ENCODE results near the gene RNF207.

RNF207 gene

DNA sequence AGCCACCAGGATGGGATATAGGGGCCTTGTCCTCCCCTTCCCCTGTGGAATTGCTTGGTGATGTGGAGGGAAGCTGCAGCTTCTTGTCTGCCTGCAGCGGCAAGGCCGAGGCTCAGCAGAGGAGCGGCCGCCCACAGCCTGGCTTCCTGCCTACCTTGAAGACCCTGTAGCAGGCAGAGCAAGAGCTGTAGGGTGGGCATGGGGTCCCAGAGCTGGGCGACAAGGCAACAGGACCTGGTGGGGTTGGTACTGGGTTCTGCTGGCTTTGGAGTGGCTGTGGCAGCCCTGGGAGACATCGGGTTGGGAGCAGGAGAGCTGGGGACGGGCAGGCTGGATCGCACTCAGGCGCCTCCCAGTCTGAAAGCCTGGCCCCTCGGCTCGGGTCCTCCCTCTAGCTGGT is 60.7 kb downstream of the RNF207 start:
- in situ Hi-C loops (cut with HindIII; ENCODE audit: low pct_unique_long_range_greater_than_20kb, low sequenced_read_pairs): no loop called here
- TF ChIP-seq JUND (IDR thresholded peaks at IDR 0.05; ENCODE audit: low read depth): no peak
- DNase-seq (ENCODE audit: low read depth in 1 of 2, low spot score in 1 of 2): no peak

DNA sequence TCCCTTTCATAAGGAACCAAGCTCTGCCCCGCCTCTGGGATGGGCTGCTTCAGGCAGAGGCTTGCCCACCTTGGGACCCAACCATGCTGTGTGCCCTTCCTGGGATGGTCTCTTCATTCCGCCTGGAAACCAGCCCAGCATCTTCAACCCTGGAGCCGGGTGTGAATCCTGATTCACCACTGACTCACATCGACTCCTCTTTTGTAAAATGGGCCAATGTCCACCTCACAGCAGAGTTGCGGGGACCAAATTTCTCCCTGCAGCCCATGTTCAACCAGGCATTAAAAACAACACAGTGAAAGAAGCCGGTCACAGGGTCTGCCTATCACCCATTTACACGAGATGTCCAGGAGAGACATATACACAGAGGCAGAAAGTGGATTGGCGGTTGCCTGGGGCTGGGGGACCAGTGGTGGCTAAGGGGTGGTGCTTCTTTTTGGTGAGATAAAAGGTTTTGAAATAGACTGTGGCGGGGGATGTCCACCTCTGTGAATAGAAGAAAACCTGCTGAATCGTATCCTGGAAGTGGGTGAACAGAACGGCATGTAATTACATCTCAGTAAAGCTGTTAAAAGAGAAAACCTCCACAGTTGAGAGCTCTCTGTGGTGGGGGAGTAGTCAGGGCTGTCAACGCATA is 61.9 kb downstream of the RNF207 start:
- DNase-seq (ENCODE audit: low read depth in 1 of 2, low spot score in 1 of 2): no peak
- in situ Hi-C loops (cut with HindIII; ENCODE audit: low pct_unique_long_range_greater_than_20kb, low sequenced_read_pairs): no loop called here
- TF ChIP-seq JUND (IDR thresholded peaks at IDR 0.05; ENCODE audit: low read depth): no peak

DNA sequence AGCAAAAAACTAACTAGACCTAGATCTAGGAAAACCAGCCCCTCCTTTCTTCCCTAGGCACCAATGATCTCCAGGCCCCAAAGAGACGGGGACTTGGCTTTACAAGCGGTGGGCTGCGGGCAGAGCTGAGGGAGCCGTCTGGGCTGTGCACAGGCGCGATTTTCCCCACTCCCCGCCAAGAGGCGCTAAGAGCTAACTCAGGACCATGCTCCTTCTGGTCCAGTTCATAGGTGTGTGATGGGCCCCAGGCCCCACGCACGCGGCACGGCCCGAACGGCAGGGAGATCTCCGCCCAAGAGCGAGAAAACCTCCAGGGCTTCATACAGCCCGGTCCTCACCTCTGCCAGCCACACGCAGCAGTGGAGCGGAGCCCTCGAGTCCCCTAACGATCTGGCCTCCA is 62.5 kb downstream of the RNF207 start:
- DNase-seq (ENCODE audit: low read depth in 1 of 2, low spot score in 1 of 2): no peak
- in situ Hi-C loops (cut with HindIII; ENCODE audit: low pct_unique_long_range_greater_than_20kb, low sequenced_read_pairs): no loop called here
- TF ChIP-seq JUND (IDR thresholded peaks at IDR 0.05; ENCODE audit: low read depth): no peak

DNA sequence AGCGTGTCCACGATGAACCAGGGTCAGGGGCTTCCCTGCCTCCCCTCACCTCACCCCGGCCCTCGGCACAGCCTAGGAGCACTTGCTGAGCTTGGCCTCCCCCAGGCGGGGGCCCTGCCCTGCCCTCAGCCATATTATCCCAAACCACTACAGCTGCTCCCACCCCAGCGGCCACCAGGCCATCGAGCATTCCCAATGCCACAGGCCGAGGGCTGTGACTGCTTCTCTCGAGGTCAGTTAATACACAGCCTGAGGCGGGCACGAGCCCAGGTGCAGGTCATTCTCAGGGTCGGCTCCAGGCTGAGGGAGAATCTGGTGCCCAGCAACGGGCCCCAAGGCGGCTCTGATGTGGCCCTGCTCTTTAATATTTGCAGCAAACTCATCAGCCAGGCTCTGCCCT is 63.4 kb downstream of the RNF207 start:
- no peak for TF ChIP-seq JUND (IDR thresholded peaks at IDR 0.05; ENCODE audit: low read depth)
- DNase-seq (ENCODE audit: low read depth in 1 of 2, low spot score in 1 of 2): no peak
- in situ Hi-C loops (cut with HindIII; ENCODE audit: low pct_unique_long_range_greater_than_20kb, low sequenced_read_pairs): no loop called here

DNA sequence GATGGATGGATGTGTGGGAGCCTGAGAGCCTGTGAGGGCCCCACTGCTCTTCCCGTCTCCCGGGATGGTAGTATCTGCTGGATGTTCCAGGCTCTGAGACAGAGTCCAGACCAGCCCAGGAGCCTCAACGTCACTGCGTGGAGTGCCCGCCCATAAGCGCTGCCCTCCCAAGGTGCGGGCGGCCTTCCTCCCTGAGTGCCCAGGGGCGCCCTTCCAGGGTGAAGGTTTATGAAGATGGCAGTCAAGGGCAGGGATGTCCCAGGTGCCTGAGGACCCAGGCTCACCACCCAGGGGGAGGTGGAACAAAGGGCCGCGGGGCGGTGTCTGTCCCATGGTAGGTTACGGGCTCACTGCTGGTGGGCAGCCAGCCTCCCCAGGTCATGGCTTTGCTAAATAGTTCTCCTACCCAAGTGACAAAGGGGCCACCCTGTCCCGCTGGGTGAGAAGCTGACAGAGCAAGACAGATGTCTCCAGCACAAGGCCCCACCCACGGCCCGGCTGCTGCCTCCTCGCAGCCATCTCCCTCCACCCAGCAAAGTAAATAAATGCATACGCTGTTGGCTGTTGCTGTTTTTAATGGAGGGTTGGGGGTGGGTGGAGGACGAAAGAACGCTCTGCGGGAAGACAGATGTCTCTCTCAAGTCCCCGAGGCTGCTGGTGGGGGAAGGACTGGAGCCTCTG is 63.9 kb downstream of the RNF207 start:
- in situ Hi-C loops (cut with HindIII; ENCODE audit: low pct_unique_long_range_greater_than_20kb, low sequenced_read_pairs): no loop called here
- no peak for DNase-seq (ENCODE audit: low read depth in 1 of 2, low spot score in 1 of 2)
- no peak for TF ChIP-seq JUND (IDR thresholded peaks at IDR 0.05; ENCODE audit: low read depth)

DNA sequence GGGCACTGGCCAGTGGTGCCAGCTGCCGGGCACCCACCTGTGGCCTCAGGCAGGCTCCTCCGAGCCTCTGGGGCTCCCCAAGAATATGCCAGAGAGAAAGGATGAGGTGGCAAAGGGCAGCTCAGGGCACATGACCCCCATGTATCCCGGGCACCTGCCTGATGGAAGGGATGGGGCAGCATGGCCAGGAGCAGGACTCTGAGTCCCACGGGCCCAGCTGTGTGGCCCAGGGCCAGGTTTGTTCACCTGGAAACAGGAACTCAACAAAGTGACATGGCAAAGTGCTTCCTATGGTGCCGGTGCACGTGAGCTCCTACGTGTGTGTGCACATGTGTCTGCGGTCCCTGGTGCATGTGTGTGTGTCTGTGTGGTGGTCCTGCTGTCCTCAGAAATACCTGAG is 64.5 kb downstream of the RNF207 start:
- DNase-seq (ENCODE audit: low read depth in 1 of 2, low spot score in 1 of 2): no peak
- in situ Hi-C loops (cut with HindIII; ENCODE audit: low pct_unique_long_range_greater_than_20kb, low sequenced_read_pairs): no loop called here

More for the DNA sequence above, 64.5 kb downstream of the RNF207 start:
- TF ChIP-seq JUND (IDR thresholded peaks at IDR 0.05; ENCODE audit: low read depth): no peak
